NOMO-1 (cell line): ENCODE data around the gene PCDHB4.
"Not testable (repeated sequence)": the region's sequence is repeated elsewhere in the genome, so short reads cannot be mapped to it uniquely, and the experiment has no call there.

Source experiments
- DNase-seq, 2 experiments: peaks; one replicate each; lab custom pipeline; 2025; ENCODE audit not compliant: unreplicated experiment in 2 of 2; lab: John Stamatoyannopoulos, UW

Gene PCDHB4

DNA sequence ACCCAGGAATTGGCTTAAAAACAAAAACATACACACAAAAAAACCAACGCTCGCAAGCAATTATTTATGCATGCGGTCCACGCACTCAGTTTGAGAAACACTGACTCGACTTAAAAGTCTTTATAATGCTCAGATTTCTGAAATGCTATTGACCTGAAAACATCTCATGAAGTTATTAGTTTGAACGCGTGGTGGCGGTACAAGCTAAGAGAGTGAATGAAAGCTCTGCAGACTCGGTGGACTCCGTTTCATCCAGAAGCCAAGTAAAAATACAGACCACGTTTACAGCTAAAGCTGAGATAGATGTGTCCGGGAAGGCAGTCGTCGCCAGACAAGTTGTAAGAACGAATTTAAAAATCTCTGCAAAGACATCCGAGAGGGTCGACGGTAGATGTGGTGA is 28.2 kb downstream of the PCDHB4 start, which contains the start of gene PCDHB6:
Gene PCDHB6 (plus strand): TSS at position 246 of the 400 bp plus-strand sequence. CDS start 201 bp downstream, outside the sequence.
- DNase-seq: no peak

DNA sequence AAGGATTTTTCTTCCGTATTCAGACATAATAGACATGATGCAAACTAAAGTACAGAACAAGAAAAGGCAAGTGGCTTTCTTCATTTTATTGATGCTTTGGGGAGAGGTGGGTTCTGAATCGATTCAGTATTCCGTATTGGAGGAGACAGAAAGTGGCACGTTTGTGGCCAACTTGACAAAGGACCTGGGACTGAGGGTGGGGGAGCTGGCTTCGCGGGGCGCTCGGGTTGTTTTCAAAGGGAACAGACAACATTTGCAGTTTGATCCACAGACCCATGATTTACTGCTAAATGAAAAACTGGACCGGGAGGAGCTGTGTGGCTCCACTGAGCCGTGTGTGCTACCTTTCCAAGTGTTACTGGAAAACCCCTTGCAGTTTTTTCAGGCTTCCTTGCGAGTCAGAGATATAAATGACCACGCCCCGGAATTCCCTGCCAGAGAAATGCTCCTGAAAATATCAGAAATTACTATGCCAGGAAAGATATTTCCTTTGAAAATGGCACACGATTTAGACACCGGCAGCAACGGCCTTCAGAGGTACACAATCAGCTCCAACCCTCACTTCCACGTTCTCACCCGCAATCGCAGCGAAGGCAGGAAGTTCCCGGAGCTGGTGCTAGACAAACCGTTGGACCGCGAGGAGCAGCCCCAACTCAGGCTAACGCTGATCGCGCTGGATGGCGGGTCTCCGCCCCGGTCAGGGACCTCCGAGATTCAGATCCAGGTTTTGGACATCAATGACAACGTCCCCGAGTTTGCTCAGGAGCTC is 28.8 kb downstream of the PCDHB4 start:
- DNase-seq: no peak

DNA sequence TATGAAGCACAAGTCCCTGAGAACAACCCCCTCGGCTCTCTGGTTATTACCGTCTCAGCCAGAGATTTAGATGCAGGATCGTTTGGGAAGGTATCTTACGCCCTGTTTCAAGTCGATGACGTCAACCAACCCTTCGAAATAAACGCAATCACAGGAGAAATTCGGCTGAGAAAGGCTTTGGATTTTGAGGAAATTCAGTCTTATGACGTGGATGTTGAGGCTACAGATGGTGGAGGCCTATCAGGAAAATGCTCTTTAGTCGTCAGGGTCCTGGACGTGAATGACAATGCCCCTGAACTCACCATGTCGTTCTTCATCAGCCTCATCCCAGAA is 29.3 kb downstream of the PCDHB4 start:
- no peak for DNase-seq

DNA sequence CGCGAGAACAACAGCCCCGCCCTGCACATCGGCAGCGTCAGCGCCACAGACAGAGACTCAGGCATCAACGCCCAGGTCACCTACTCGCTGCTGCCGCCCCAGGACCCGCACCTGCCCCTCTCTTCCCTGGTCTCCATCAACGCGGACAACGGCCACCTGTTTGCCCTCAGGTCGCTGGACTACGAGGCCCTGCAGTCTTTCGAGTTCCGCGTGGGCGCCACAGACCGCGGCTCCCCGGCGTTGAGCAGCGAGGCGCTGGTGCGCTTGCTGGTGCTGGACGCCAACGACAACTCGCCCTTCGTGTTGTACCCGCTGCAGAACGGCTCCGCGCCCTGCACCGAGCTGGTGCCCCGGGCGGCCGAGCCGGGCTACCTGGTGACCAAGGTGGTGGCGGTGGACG is 30.0 kb downstream of the PCDHB4 start:
- DNase-seq: not testable (repeated sequence)

DNA sequence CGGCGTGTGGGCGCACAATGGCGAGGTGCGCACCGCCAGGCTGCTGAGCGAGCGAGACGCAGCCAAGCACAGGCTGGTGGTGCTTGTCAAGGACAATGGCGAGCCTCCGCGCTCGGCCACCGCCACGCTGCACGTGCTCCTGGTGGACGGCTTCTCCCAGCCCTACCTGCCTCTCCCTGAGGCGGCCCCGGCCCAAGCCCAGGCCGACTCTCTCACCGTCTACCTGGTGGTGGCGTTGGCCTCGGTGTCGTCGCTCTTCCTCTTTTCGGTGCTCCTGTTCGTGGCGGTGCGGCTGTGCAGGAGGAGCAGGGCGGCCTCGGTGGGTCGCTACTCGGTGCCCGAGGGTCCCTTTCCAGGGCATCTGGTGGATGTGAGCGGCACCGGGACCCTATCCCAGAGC is 30.5 kb downstream of the PCDHB4 start:
- DNase-seq: not testable (repeated sequence)

DNA sequence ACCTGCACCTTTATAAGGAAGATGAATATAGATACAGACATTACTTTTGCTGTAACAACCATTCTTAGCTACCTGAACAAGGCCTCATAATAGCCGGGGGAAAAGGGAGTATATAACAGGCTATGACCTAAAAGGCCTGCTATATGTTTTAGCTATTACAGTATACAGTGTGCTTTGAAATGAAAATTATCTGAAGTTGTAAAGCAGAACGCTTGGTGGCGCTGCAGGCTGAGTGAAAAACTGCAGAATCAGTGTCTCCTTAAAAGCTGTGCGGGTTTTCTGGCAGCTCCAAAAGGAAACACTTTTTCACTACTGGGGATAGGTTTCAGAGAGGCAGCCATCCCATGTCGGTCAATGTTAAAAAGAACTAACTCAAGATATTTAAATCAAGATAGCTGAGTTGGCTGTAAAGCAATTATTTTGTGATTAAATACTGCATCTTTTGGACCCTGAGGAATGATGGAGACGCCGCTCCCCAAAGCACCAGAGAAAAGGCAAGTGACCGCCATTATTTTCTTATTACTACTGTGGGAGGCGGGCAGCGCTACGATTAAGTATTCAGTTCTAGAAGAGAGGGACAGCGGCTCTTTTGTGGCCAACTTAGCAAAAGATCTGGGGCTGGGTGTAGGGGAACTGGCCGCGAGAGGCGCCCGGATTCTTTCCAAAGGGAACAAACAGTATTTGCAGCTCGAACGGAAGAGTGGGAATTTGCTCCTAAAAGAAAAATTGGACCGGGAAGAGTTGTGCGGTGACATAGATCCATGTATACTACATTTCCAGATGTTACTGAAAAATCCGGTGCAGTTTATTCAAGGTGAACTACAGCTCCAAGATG is 34.1 kb downstream of the PCDHB4 start:
- DNase-seq: no peak

DNA sequence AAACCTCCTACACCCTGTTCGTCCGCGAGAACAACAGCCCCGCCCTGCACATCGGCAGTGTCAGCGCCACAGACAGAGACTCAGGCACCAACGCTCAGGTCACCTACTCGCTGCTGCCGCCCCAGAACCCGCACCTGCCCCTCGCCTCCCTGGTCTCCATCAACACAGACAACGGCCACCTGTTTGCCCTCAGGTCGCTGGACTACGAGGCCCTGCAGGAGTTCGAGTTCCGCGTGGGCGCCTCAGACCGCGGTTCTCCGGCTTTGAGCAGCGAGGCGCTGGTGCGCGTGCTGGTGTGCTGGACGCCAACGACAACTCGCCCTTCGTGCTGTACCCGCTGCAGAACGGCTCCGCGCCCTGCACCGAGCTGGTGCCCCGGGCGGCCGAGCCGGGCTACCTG is 35.7 kb downstream of the PCDHB4 start:
- DNase-seq: not testable (repeated sequence)

DNA sequence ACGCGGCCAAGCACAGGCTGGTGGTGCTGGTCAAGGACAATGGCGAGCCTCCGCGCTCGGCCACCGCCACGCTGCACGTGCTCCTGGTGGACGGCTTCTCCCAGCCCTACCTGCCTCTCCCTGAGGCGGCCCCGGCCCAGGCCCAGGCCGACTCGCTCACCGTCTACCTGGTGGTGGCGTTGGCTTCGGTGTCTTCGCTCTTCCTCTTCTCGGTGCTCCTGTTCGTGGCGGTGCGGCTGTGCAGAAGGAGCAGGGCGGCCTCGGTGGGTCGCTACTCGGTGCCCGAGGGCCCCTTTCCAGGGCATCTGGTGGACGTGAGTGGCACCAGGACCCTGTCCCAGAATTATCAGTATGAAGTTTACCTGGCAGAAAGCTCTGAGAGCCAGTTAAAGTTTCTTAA is 36.3 kb downstream of the PCDHB4 start:
- DNase-seq: not testable (repeated sequence)

DNA sequence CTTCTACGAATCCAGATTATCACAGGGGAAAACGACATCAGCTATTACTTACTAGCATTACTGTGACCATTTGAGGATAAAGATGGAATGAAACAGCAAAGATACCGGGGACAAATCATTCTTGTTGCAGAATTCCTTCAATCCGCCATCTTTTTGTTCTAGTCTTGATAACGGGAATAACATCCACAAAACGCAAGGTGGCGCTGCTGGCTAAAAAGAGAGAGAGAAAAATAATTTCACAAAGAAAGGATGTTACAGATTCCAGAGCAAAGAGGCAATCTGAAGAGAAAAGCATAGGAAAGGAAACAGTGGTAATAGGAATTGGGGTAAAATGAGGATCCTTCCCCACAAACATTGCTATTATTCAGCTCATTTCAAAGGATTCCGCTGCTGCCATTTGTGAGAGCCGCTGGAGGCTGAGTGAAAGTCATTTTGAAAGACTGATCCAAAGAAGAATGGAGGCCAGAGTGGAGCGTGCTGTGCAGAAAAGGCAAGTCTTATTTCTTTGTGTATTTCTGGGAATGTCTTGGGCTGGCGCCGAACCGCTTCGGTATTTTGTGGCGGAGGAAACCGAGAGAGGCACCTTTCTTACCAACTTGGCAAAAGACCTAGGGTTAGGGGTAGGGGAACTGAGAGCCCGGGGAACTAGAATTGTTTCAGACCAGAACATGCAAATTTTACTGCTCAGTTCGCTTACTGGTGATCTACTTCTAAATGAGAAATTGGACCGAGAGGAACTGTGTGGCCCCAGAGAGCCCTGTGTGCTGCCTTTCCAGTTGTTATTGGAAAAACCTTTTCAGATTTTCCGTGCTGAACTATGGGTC is 51.0 kb downstream of the PCDHB4 start, which contains the start of gene PCDHB7:
Gene PCDHB7 (plus strand): TSS at position 264 of the 824 bp plus-strand sequence. CDS start 192 bp downstream, at position 456.
- peak in 1 of 2 experiments; percentile 8 for DNase-seq

DNA sequence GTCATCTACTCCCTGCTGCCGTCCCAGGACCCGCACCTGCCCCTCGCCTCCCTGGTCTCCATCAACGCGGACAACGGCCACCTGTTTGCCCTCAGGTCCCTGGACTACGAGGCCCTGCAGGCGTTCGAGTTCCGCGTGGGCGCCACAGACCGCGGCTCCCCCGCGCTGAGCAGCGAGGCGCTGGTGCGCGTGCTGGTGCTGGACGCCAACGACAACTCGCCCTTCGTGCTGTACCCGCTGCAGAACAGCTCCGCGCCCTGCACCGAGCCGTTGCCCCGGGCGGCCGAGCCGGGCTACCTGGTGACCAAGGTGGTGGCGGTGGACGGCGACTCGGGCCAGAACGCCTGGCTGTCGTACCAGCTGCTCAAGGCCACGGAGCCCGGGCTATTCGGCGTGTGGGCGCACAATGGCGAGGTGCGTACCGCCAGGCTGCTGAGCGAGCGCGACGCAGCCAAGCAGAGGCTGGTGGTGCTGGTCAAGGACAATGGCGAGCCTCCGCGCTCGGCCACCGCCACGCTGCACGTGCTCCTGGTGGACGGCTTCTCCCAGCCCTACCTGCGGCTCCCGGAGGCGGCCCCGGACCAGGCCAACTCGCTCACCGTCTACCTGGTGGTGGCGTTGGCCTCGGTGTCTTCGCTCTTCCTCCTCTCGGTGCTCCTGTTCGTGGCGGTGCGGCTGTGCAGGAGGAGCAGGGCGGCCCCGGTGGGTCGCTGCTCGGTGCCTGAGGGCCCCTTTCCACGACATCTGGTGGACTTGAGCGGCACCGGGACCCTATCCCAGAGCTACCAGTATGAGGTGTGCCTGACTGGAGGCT is 52.9 kb downstream of the PCDHB4 start:
- DNase-seq: not testable (repeated sequence)
